ENCODE results near the gene DUSP15. TPM values are rescaled to one million over a fixed set of nuclear protein-coding genes. Genes with fewer than 3 reads are reported as not detected.
A peak's percentile ranks its signal among the peaks of the same experiment; 100 is the strongest.

DUSP15 gene
- total RNA-seq, 2 donors from 2014 or later = 3.8 to 7.2 TPM

GRCh38 chr20:31864521-31865400, 5.6 kb downstream of the DUSP15 start:
- H3K27me3 ChIP-seq (ENCODE audit: control insufficient read depth, insufficient read depth, low read length, poor library complexity, severe bottlenecking) = peaks cover 12% of the 10 kb centered on the region
- no peak overlapping the region for H3K4me3 Mint-ChIP-seq

DNA sequence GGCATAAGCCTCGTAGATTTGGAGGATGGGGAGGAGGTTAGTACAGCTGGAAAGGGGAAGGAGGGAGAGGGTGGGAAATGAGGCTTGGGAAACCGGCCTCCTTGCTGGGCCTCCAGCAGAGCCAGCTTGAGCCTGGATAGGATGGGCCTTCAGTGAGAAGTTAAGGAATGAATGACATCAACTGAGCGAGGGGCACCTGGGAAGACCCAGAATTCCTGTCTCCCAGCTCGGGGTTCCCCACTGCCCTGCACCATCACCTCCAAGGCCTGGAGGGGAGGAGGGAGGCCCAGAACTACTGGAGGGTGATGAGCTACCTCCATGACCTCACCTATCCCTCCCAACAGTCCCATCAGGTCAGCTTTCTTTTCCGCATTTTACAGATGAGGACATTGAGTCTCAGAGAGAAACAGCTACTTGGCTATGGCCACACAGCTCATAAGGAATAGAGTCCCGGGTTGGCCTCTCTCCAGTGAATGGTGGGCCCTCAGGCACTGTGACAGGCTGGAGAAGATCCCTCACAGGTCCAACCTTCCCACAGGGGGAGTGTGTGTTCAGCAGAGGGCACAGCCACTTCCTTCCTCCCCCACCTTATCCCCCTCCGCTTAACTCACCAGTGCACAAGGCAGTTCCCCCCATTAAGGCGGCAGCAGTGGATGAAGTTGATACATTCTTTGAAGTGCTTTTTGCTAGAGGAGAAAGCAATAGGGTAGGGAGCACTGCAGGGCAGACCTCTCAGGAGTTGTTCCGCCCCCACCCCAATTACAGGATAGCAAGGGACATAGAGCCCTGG, 6.8 kb downstream of the DUSP15 start:
- H3K4me3 ChIP-seq (ENCODE audit: low read length) = no peak overlapping the region
- H3K27me3 ChIP-seq (ENCODE audit: control insufficient read depth, insufficient read depth, low read length, poor library complexity, severe bottlenecking) = no peaks in the 10 kb centered on the region
- Mint-ChIP-seq H3K9me3 (no peaks in the 10 kb centered on the region), H3K36me3 (ENCODE audit: low read depth) (no peaks in the 10 kb centered on the region), H3K4me3 (no peak overlapping the region), H3K27me3 (ENCODE audit: insufficient read depth) (peaks cover 38% of the 10 kb centered on the region), H3K4me1 (peaks cover 9% of the 10 kb centered on the region), H3K27ac (no peak overlapping the region)
- H3K27ac ChIP-seq (ENCODE audit: low read depth, low read length) = no peak overlapping the region
- no peaks in the 10 kb centered on the region for H3K36me3 ChIP-seq (ENCODE audit: control insufficient read depth, insufficient read depth, low read length)
- H3K9ac ChIP-seq (ENCODE audit: extremely low read depth, low read length, poor library complexity, severe bottlenecking) = no peak overlapping the region
- TF ChIP-seq, protein P1, sequence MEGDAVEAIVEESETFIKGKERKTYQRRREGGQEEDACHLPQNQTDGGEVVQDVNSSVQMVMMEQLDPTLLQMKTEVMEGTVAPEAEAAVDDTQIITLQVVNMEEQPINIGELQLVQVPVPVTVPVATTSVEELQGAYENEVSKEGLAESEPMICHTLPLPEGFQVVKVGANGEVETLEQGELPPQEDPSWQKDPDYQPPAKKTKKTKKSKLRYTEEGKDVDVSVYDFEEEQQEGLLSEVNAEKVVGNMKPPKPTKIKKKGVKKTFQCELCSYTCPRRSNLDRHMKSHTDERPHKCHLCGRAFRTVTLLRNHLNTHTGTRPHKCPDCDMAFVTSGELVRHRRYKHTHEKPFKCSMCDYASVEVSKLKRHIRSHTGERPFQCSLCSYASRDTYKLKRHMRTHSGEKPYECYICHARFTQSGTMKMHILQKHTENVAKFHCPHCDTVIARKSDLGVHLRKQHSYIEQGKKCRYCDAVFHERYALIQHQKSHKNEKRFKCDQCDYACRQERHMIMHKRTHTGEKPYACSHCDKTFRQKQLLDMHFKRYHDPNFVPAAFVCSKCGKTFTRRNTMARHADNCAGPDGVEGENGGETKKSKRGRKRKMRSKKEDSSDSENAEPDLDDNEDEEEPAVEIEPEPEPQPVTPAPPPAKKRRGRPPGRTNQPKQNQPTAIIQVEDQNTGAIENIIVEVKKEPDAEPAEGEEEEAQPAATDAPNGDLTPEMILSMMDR (conservative IDR thresholded peaks at IDR 0.05) = no peak
- no peaks in the 10 kb centered on the region for H3K9me3 ChIP-seq (ENCODE audit: control insufficient read depth, low read length)
- WGBS, 2 experiments (ENCODE audit: insufficient coverage in 1 of 2, insufficient read length in 1 of 2) = 89 to 90% methylated on average over 6 to 9 of the region's 9 CpGs
- DNase-seq = no peak
- H3K4me1 ChIP-seq (ENCODE audit: control insufficient read depth, insufficient read depth, low read length) = no peaks in the 10 kb centered on the region

More at GRCh38 chr20:31864521-31865400, 5.6 kb downstream of the DUSP15 start:
- H3K4me3 ChIP-seq (ENCODE audit: low read length) = no peak overlapping the region
- WGBS, 2 experiments (ENCODE audit: insufficient coverage in 1 of 2, insufficient read length in 1 of 2) = 92 to 94% methylated on average over 11 to 12 of the region's 12 CpGs
- H3K27ac ChIP-seq (ENCODE audit: low read depth, low read length) = no peak overlapping the region
- Mint-ChIP-seq H3K27me3 (ENCODE audit: insufficient read depth) (peaks cover 51% of the 10 kb centered on the region), H3K9me3 (no peaks in the 10 kb centered on the region), H3K4me1 (peaks cover 11% of the 10 kb centered on the region), H3K36me3 (ENCODE audit: low read depth) (no peaks in the 10 kb centered on the region), H3K27ac (no peak overlapping the region)
- DNase-seq = peak; percentile 33
- no peaks in the 10 kb centered on the region for H3K36me3 ChIP-seq (ENCODE audit: control insufficient read depth, insufficient read depth, low read length)
- H3K4me1 ChIP-seq (ENCODE audit: control insufficient read depth, insufficient read depth, low read length) = no peaks in the 10 kb centered on the region
- TF ChIP-seq, protein P1 (conservative IDR thresholded peaks at IDR 0.05) = no peak
- no peak overlapping the region for H3K9ac ChIP-seq (ENCODE audit: extremely low read depth, low read length, poor library complexity, severe bottlenecking)
- no peaks in the 10 kb centered on the region for H3K9me3 ChIP-seq (ENCODE audit: control insufficient read depth, low read length)

DNA sequence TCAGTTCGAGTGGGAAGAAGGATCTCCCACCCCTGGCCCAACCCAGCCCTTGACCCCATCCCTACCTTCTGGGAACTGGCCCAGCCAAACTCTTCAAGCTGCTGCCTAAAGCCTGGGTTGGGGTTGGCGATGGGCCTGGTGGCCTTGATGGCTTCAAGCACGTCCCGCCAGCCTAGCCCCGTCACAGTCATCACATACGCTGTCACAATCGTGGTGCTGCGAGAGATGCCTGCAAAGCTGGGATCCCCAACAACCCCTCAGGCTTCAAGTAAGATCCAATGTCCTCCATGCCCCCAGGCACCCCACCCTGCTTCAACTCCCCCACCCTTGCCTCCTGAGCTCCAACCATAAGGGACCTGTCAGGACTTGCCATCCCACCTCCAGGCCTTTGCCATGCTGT, 7.8 kb downstream of the DUSP15 start:
- WGBS, 2 experiments (ENCODE audit: insufficient coverage in 1 of 2, insufficient read length in 1 of 2) = 92 to 93% methylated on average over 7 to 8 of the region's 8 CpGs
- Histone ChIP-seq H3K9me3 (ENCODE audit: control insufficient read depth, low read length) (no peaks in the 10 kb centered on the region), H3K36me3 (ENCODE audit: control insufficient read depth, insufficient read depth, low read length) (no peaks in the 10 kb centered on the region), H3K4me3 (ENCODE audit: low read length) (peak overlapping the region; percentile 79), H3K27me3 (ENCODE audit: control insufficient read depth, insufficient read depth, low read length, poor library complexity, severe bottlenecking) (no peaks in the 10 kb centered on the region), H3K4me1 (ENCODE audit: control insufficient read depth, insufficient read depth, low read length) (no peaks in the 10 kb centered on the region), H3K27ac (ENCODE audit: low read depth, low read length) (no peak overlapping the region), H3K9ac (ENCODE audit: extremely low read depth, low read length, poor library complexity, severe bottlenecking) (no peak overlapping the region)
- no peaks in the 10 kb centered on the region for H3K36me3 Mint-ChIP-seq (ENCODE audit: low read depth)
- TF ChIP-seq, protein P1 (conservative IDR thresholded peaks at IDR 0.05) = no peak
- H3K27ac Mint-ChIP-seq = no peak overlapping the region
- no peaks in the 10 kb centered on the region for H3K9me3 Mint-ChIP-seq
- peaks cover 9% of the 10 kb centered on the region for H3K4me1 Mint-ChIP-seq
- H3K27me3 Mint-ChIP-seq (ENCODE audit: insufficient read depth) = peaks cover 30% of the 10 kb centered on the region
- DNase-seq = peak; percentile 39
- H3K4me3 Mint-ChIP-seq = peak overlapping the region; percentile 71

Measured in endodermal cell (in vitro differentiated cells).